Measurements from ENCODE around the gene AKAP1. TPM values are rescaled to one million over a fixed set of nuclear protein-coding genes. Genes with fewer than 3 reads are reported as not detected.

AKAP1 gene
- total RNA-seq, 1 donor from 2014 or later, result 24.6 TPM

GRCh38 chr17:57138030-57138911 lies 53.2 kb downstream of the AKAP1 start:
- H3K36me3 Mint-ChIP-seq (ENCODE audit: low read depth, unreplicated experiment), result no peaks in the 10 kb centered on the region
- peaks cover 26% of the 10 kb centered on the region for H3K4me1 Mint-ChIP-seq (ENCODE audit: unreplicated experiment)
- H3K27me3 Mint-ChIP-seq (ENCODE audit: unreplicated experiment), result no peaks in the 10 kb centered on the region
- no peak for DNase-seq (ENCODE audit: low spot score)
- TF ChIP-seq CTCF (IDR thresholded peaks at IDR 0.05; ENCODE audit: unreplicated experiment), result no peak
- H3K9me3 Mint-ChIP-seq (ENCODE audit: unreplicated experiment), result no peaks in the 10 kb centered on the region
- H3K4me3 Mint-ChIP-seq (ENCODE audit: unreplicated experiment), result no peak overlapping the region
- H3K27ac Mint-ChIP-seq (ENCODE audit: unreplicated experiment), result no peak overlapping the region

- no peak overlapping the region for H3K4me3 Mint-ChIP-seq (ENCODE audit: unreplicated experiment)
- H3K27ac Mint-ChIP-seq (ENCODE audit: unreplicated experiment), result no peak overlapping the region
- TF ChIP-seq CTCF (IDR thresholded peaks at IDR 0.05; ENCODE audit: unreplicated experiment), result no peak
- H3K36me3 Mint-ChIP-seq (ENCODE audit: low read depth, unreplicated experiment), result no peaks in the 10 kb centered on the region
- no peak for DNase-seq (ENCODE audit: low spot score)
- peaks cover 23% of the 10 kb centered on the region for H3K4me1 Mint-ChIP-seq (ENCODE audit: unreplicated experiment)
- H3K27me3 Mint-ChIP-seq (ENCODE audit: unreplicated experiment), result no peaks in the 10 kb centered on the region
- no peaks in the 10 kb centered on the region for H3K9me3 Mint-ChIP-seq (ENCODE audit: unreplicated experiment)
Observed at GRCh38 chr17:57138956-57139576, 54.0 kb downstream of the AKAP1 start.

- no peak for TF ChIP-seq CTCF (IDR thresholded peaks at IDR 0.05; ENCODE audit: unreplicated experiment)
- no peaks in the 10 kb centered on the region for H3K9me3 Mint-ChIP-seq (ENCODE audit: unreplicated experiment)
- no peak overlapping the region for H3K4me3 Mint-ChIP-seq (ENCODE audit: unreplicated experiment)
- H3K4me1 Mint-ChIP-seq (ENCODE audit: unreplicated experiment), result peaks cover 17% of the 10 kb centered on the region
- no peaks in the 10 kb centered on the region for H3K27me3 Mint-ChIP-seq (ENCODE audit: unreplicated experiment)
- no peaks in the 10 kb centered on the region for H3K36me3 Mint-ChIP-seq (ENCODE audit: low read depth, unreplicated experiment)
- no peak for DNase-seq (ENCODE audit: low spot score)
- H3K27ac Mint-ChIP-seq (ENCODE audit: unreplicated experiment), result no peak overlapping the region
Observed at GRCh38 chr17:57140316-57140715, 55.3 kb downstream of the AKAP1 start.

GRCh38 chr17:57142925-57143324 lies 57.9 kb downstream of the AKAP1 start:
- no peak overlapping the region for H3K27ac Mint-ChIP-seq (ENCODE audit: unreplicated experiment)
- no peaks in the 10 kb centered on the region for H3K36me3 Mint-ChIP-seq (ENCODE audit: low read depth, unreplicated experiment)
- TF ChIP-seq CTCF (IDR thresholded peaks at IDR 0.05; ENCODE audit: unreplicated experiment), result no peak
- H3K9me3 Mint-ChIP-seq (ENCODE audit: unreplicated experiment), result no peaks in the 10 kb centered on the region
- peaks cover 3% of the 10 kb centered on the region for H3K4me1 Mint-ChIP-seq (ENCODE audit: unreplicated experiment)
- DNase-seq (ENCODE audit: low spot score), result no peak
- no peak overlapping the region for H3K4me3 Mint-ChIP-seq (ENCODE audit: unreplicated experiment)
- H3K27me3 Mint-ChIP-seq (ENCODE audit: unreplicated experiment), result no peaks in the 10 kb centered on the region

- Mint-ChIP-seq H3K9me3 (ENCODE audit: unreplicated experiment) (no peaks in the 10 kb centered on the region), H3K4me3 (ENCODE audit: unreplicated experiment) (no peak overlapping the region), H3K27me3 (ENCODE audit: unreplicated experiment) (no peaks in the 10 kb centered on the region), H3K4me1 (ENCODE audit: unreplicated experiment) (peaks cover 3% of the 10 kb centered on the region), H3K36me3 (ENCODE audit: low read depth, unreplicated experiment) (no peaks in the 10 kb centered on the region), H3K27ac (ENCODE audit: unreplicated experiment) (no peak overlapping the region)
- no peak for TF ChIP-seq CTCF (IDR thresholded peaks at IDR 0.05; ENCODE audit: unreplicated experiment)
- no peak for DNase-seq (ENCODE audit: low spot score)
Observed at GRCh38 chr17:57143361-57143760, 58.3 kb downstream of the AKAP1 start.

Measured in endothelial cell (in vitro differentiated cells).